ENCODE results near the gene SEC24D. TPM values are rescaled to one million over a fixed set of nuclear protein-coding genes. Genes with fewer than 3 reads are reported as not detected.

Gene SEC24D
- total RNA-seq, 1 experiment from 2014 or later: 35.8 TPM

- H3K4me3 ChIP-seq (ENCODE audit: low read depth, low read length, poor library complexity, severe bottlenecking): no peak overlapping the region
- no peaks in the 10 kb centered on the region for H3K9me3 ChIP-seq (ENCODE audit: low read depth, low read length, poor library complexity, severe bottlenecking)
- no TSS peak for BruUV-seq (replicated peaks)
- ChIA-PET POLR2A (ENCODE audit: low non-redundant PET) (no interaction called here), CTCF (no interaction called here)
- DNase-seq (ENCODE audit: low spot score): no peak
- H3K36me3 ChIP-seq (ENCODE audit: insufficient read depth, low read length, poor library complexity, severe bottlenecking): peaks cover 30% of the 10 kb centered on the region
- no peaks in the 10 kb centered on the region for H3K27me3 ChIP-seq (replicated peaks; ENCODE audit: insufficient read depth, low read depth, low read length, poor library complexity)
- TF ChIP-seq CTCF (conservative IDR thresholded peaks at IDR 0.05; ENCODE audit: low read depth, low read length): no peak
- TF ChIP-seq EZH2 (IDR thresholded peaks at IDR 0.05; ENCODE audit: borderline replicate concordance, low read depth, low read length, poor library complexity, severe bottlenecking): no peak
- H3K4me1 ChIP-seq (ENCODE audit: insufficient read depth, low read length, poor library complexity, severe bottlenecking): peaks cover 20% of the 10 kb centered on the region
- intact Hi-C loops (cut with micrococcal nuclease; ENCODE audit: unreplicated experiment): no loop called here
- H3K27ac ChIP-seq (ENCODE audit: low read depth, low read length, poor library complexity, severe bottlenecking): no peak overlapping the region
Measured at GRCh38 chr4:118829107-118829506, 6.8 kb downstream of the SEC24D start.

GRCh38 chr4:118826723-118827444 is 9.0 kb downstream of the SEC24D start:
- Histone ChIP-seq H3K4me1 (ENCODE audit: insufficient read depth, low read length, poor library complexity, severe bottlenecking) (peaks cover 15% of the 10 kb centered on the region), H3K9me3 (ENCODE audit: low read depth, low read length, poor library complexity, severe bottlenecking) (no peaks in the 10 kb centered on the region), H3K27ac (ENCODE audit: low read depth, low read length, poor library complexity, severe bottlenecking) (peak overlapping the region; percentile 27), H3K4me3 (ENCODE audit: low read depth, low read length, poor library complexity, severe bottlenecking) (no peak overlapping the region), H3K27me3 (replicated peaks; ENCODE audit: insufficient read depth, low read depth, low read length, poor library complexity) (no peaks in the 10 kb centered on the region), H3K36me3 (ENCODE audit: insufficient read depth, low read length, poor library complexity, severe bottlenecking) (peaks cover 19% of the 10 kb centered on the region)
- TF ChIP-seq CTCF (conservative IDR thresholded peaks at IDR 0.05; ENCODE audit: low read depth, low read length) (no peak), EZH2 (IDR thresholded peaks at IDR 0.05; ENCODE audit: borderline replicate concordance, low read depth, low read length, poor library complexity, severe bottlenecking) (no peak)
- ChIA-PET POLR2A (ENCODE audit: low non-redundant PET) (no interaction called here), CTCF (no interaction called here)
- no TSS peak for BruUV-seq (replicated peaks)
- no peak for DNase-seq (ENCODE audit: low spot score)
- intact Hi-C loops (cut with micrococcal nuclease; ENCODE audit: unreplicated experiment): no loop called here

GRCh38 chr4:118825799-118826198 is 10.1 kb downstream of the SEC24D start:
- Histone ChIP-seq H3K9me3 (ENCODE audit: low read depth, low read length, poor library complexity, severe bottlenecking) (no peaks in the 10 kb centered on the region), H3K4me1 (ENCODE audit: insufficient read depth, low read length, poor library complexity, severe bottlenecking) (peaks cover 15% of the 10 kb centered on the region), H3K27me3 (replicated peaks; ENCODE audit: insufficient read depth, low read depth, low read length, poor library complexity) (no peaks in the 10 kb centered on the region), H3K36me3 (ENCODE audit: insufficient read depth, low read length, poor library complexity, severe bottlenecking) (peaks cover 11% of the 10 kb centered on the region), H3K4me3 (ENCODE audit: low read depth, low read length, poor library complexity, severe bottlenecking) (no peak overlapping the region), H3K27ac (ENCODE audit: low read depth, low read length, poor library complexity, severe bottlenecking) (no peak overlapping the region)
- CTCF ChIA-PET: no interaction called here
- no peak for DNase-seq (ENCODE audit: low spot score)
- BruUV-seq (replicated peaks): no TSS peak
- intact Hi-C loops (cut with micrococcal nuclease; ENCODE audit: unreplicated experiment): no loop called here
- POLR2A ChIA-PET (ENCODE audit: low non-redundant PET): no interaction called here
- TF ChIP-seq EZH2 (IDR thresholded peaks at IDR 0.05; ENCODE audit: borderline replicate concordance, low read depth, low read length, poor library complexity, severe bottlenecking) (no peak), CTCF (conservative IDR thresholded peaks at IDR 0.05; ENCODE audit: low read depth, low read length) (no peak)

All from A673 (cell line).